OCI-LY7 (cell line): Measurements from ENCODE around the gene ACYP2. TPM values are rescaled to one million over a fixed set of nuclear protein-coding genes. Genes with fewer than 3 reads are reported as not detected.

Source experiments
- BruUV-seq: library from RNA; stranded (reverse); fragments of 400-500 nt; replicated peaks from 2 replicates; lab custom pipeline; 2021; lab: Mats Ljungman, UMichigan
- CTCF ChIA-PET: fragments of 300-600 bp; sonication (Branson Sonifier 250); formaldehyde crosslinking; loops from one replicate; lab custom pipeline; 2022; ENCODE audit warnings: antibody characterized with exemption; ENCODE audit not compliant: unreplicated experiment; lab: Charles Lee
- POLR2A ChIA-PET: fragments of 300-600 bp; sonication (Branson Sonifier 250); formaldehyde crosslinking; loops from one replicate; lab custom pipeline; 2022; ENCODE audit warnings: antibody characterized with exemption; lab: Charles Lee
- DNase-seq: peaks from one replicate; pipeline ENCODE4 v3.0.0-alpha.2; 2015; ENCODE audit warnings: low spot score
- H2AFZ ChIP-seq: fragments of 200-600 bp; sonication (generic), shearing (Covaris generic); 2 replicates; pipeline ENCODE4 v1.6.1; 2014; ENCODE audit warnings: mild to moderate bottlenecking, antibody characterized with exemption, low read length, moderate library complexity
- H3K27ac ChIP-seq: fragments of 200-600 bp; sonication (generic); 2 replicates; pipeline ENCODE4 v1.5.1; 2014; ENCODE audit warnings: mixed run types, low read depth, mild to moderate bottlenecking, moderate library complexity, low read length, inconsistent platforms; ENCODE audit not compliant: poor library complexity, severe bottlenecking
- H3K36me3 ChIP-seq: fragments of 200-600 bp; sonication (generic); 2 replicates; pipeline ENCODE4 v1.6.1; 2014; ENCODE audit warnings: mild to moderate bottlenecking, antibody characterized with exemption, low read length, moderate library complexity, mixed read lengths; ENCODE audit not compliant: insufficient read depth
- H3K4me1 ChIP-seq: fragments of 200-600 bp; sonication (generic); 2 replicates; pipeline ENCODE4 v1.5.1; 2014; ENCODE audit warnings: mild to moderate bottlenecking, low read length; ENCODE audit not compliant: insufficient read depth, poor library complexity, severe bottlenecking
- H3K4me2 ChIP-seq: fragments of 200-600 bp; sonication (generic); 2 replicates; pipeline ENCODE4 v1.6.1; 2014; ENCODE audit warnings: mild to moderate bottlenecking, low read length
- H3K4me3 ChIP-seq: fragments of 200-600 bp; sonication (generic); 2 replicates; pipeline ENCODE4 v1.5.1; 2014; ENCODE audit warnings: mild to moderate bottlenecking, low read depth, low read length; ENCODE audit not compliant: poor library complexity, severe bottlenecking
- H3K79me2 ChIP-seq: fragments of 200-600 bp; sonication (generic); 2 replicates; pipeline ENCODE4 v1.6.1; 2016; ENCODE audit warnings: low read depth, mild to moderate bottlenecking, low read length, moderate library complexity, mixed read lengths; ENCODE audit not compliant: insufficient read depth
- H3K9me2 ChIP-seq: fragments of 200-600 bp; sonication (generic); 2 replicates; pipeline ENCODE4 v1.6.1; 2016; ENCODE audit warnings: mild to moderate bottlenecking, low read length, mixed read lengths; ENCODE audit not compliant: insufficient read depth
- H3K9me3 ChIP-seq: fragments of 200-600 bp; sonication (generic); 2 replicates; pipeline ENCODE4 v1.6.1; 2014; ENCODE audit warnings: mild to moderate bottlenecking, mixed run types, low read length, mixed read lengths
- H4K20me1 ChIP-seq: fragments of 200-600 bp; sonication (generic); 2 replicates; pipeline ENCODE4 v1.6.1; 2014; ENCODE audit warnings: mild to moderate bottlenecking, antibody characterized with exemption, low read length, moderate library complexity, mixed read lengths; ENCODE audit not compliant: insufficient read depth
- CTCF ChIP-seq: fragments of 200-600 bp; sonication (generic); conservative IDR thresholded peaks from 2 replicates; pipeline ENCODE4 v1.5.1; 2014; ENCODE audit warnings: mild to moderate bottlenecking, antibody characterized with exemption, low read length, moderate library complexity, mixed read lengths
- EZH2phosphoT487 ChIP-seq: fragments of 200-600 bp; sonication (generic); IDR thresholded peaks from 2 replicates; pipeline ENCODE4 v1.6.1; 2018; ENCODE audit warnings: low read depth, borderline replicate concordance, mild to moderate bottlenecking, mixed run types, antibody characterized with exemption, low read length, moderate library complexity, mixed read lengths
- intact Hi-C: fragments of 100-400 bp; cut with micrococcal nuclease; formaldehyde crosslinking; loops from one replicate; pipeline ENCODE4 v1.10.0; 2022; ENCODE audit not compliant: unreplicated experiment
- total RNA-seq, 2 experiments: library from RNA; depleted of rRNA in 1 of 2; stranded (reverse); fragments of >200 nt in 1 of 2; shearing (Covaris generic) in 1 of 2; gene quantifications; 2 replicates each; pipeline ENCODE4 v1.2.3, GENCODE V29; 2014 to 2022

Gene ACYP2
- total RNA-seq, 2 experiments from 2014 or later: 18.7 to 20.6 TPM

GRCh38 chr2:54077088-54077900 is 38.1 kb upstream of the ACYP2 start:
- H3K9me2 ChIP-seq: no peaks in the 10 kb centered on the region
- H3K9me3 ChIP-seq: peaks cover 13% of the 10 kb centered on the region; the same call in 1 of the 2 replicates
- TF ChIP-seq CTCF (no peak), EZH2phosphoT487 (no peak)
- H3K4me3 ChIP-seq: no peak overlapping the region
- no peak for DNase-seq
- no peaks in the 10 kb centered on the region for H4K20me1 ChIP-seq
- H3K4me1 ChIP-seq: no peaks in the 10 kb centered on the region
- BruUV-seq: no TSS peak
- CTCF ChIA-PET: no interaction called here
- no peaks in the 10 kb centered on the region for H3K36me3 ChIP-seq
- H3K4me2 ChIP-seq: no peak overlapping the region
- peak overlapping the region; percentile 2; the same call in 1 of the 2 replicates for H2AFZ ChIP-seq
- POLR2A ChIA-PET: interaction anchor here (0.5 to 3.1 kb wide), 8 partner anchors 9 to 505 kb away, joined by 3 to 14 read pairs (median 4); no protein-coding TSS in a partner anchor
- H3K27ac ChIP-seq: no peak overlapping the region
- no peaks in the 10 kb centered on the region for H3K79me2 ChIP-seq
- intact Hi-C loops: no loop called here

- BruUV-seq: no TSS peak
- Histone ChIP-seq H3K27ac (no peak overlapping the region), H3K9me3 (no peaks in the 10 kb centered on the region), H3K36me3 (no peaks in the 10 kb centered on the region), H3K4me2 (no peak overlapping the region), H3K9me2 (no peaks in the 10 kb centered on the region), H3K4me1 (no peaks in the 10 kb centered on the region), H4K20me1 (no peaks in the 10 kb centered on the region), H2AFZ (no peak overlapping the region), H3K4me3 (no peak overlapping the region), H3K79me2 (no peaks in the 10 kb centered on the region)
- DNase-seq: no peak
- intact Hi-C loops: no loop called here
- ChIA-PET POLR2A (interaction anchor here (0.5 to 2.0 kb wide), 4 partner anchors 10 to 207 kb away, joined by 4 to 7 read pairs (median 6); no protein-coding TSS in a partner anchor), CTCF (no interaction called here)
- TF ChIP-seq EZH2phosphoT487: no peak
- TF ChIP-seq CTCF: no peak
Observed at GRCh38 chr2:54079331-54079730, 36.1 kb upstream of the ACYP2 start.

GRCh38 chr2:54081574-54081973 is 33.8 kb upstream of the ACYP2 start:
- Histone ChIP-seq H2AFZ (no peak overlapping the region), H3K36me3 (no peaks in the 10 kb centered on the region), H3K4me2 (no peak overlapping the region), H3K79me2 (no peaks in the 10 kb centered on the region), H4K20me1 (no peaks in the 10 kb centered on the region), H3K4me1 (peaks cover 21% of the 10 kb centered on the region), H3K9me3 (no peaks in the 10 kb centered on the region), H3K27ac (no peak overlapping the region), H3K9me2 (no peaks in the 10 kb centered on the region), H3K4me3 (no peak overlapping the region)
- ChIA-PET CTCF (no interaction called here), POLR2A (interaction anchor here (1.2 kb wide), 1 partner anchor 11 kb away, joined by 5 read pairs; no protein-coding TSS in a partner anchor)
- no TSS peak for BruUV-seq
- DNase-seq: no peak
- intact Hi-C loops: no loop called here
- no peak for TF ChIP-seq CTCF
- TF ChIP-seq EZH2phosphoT487: no peak
